Measurements from ENCODE around the gene CREG1. TPM values are rescaled to one million over a fixed set of nuclear protein-coding genes. Genes with fewer than 3 reads are reported as not detected.
A peak's percentile ranks its signal among the peaks of the same experiment; 100 is the strongest.

CREG1 gene
- 10 to 100 TPM; 10.8 to 13.2 TPM for total RNA-seq

- ATAC-seq (replicated peaks) = peak; percentile 99
- Mint-ChIP-seq H3K27me3 (no peaks in the 10 kb centered on the region), H3K27ac (no peak within 1 kb of the TSS), H3K36me3 (ENCODE audit: low read depth) (no peaks in the 10 kb centered on the region), H3K9me3 (no peaks in the 10 kb centered on the region), H3K4me3 (peak within 1 kb of the TSS; percentile 87), H3K4me1 (peaks cover 7% of the 10 kb centered on the region)
These were observed at the start of gene CREG1 for GRCh38 chr1:167553136-167554027. CREG1 (minus strand) TSS chr1:167553762.

- no peak for ATAC-seq (replicated peaks)
- H3K27me3 Mint-ChIP-seq = no peaks in the 10 kb centered on the region
- H3K27ac Mint-ChIP-seq = peak overlapping the region; percentile 75
These were observed 49.3 kb upstream of the CREG1 start for GRCh38 chr1:167602840-167603239.

GRCh38 chr1:167601442-167602383, 48.2 kb upstream of the CREG1 start:
- peak overlapping the region; percentile 85 for H3K27ac Mint-ChIP-seq
- H3K4me3 Mint-ChIP-seq = peak overlapping the region; percentile 72
- ATAC-seq (replicated peaks) = peak; percentile 23
- H3K4me1 Mint-ChIP-seq = peaks cover 31% of the 10 kb centered on the region
- no peaks in the 10 kb centered on the region for H3K27me3 Mint-ChIP-seq
- H3K9me3 Mint-ChIP-seq = peaks cover under 1% of the 10 kb centered on the region
- no peaks in the 10 kb centered on the region for H3K36me3 Mint-ChIP-seq (ENCODE audit: low read depth)

More at GRCh38 chr1:167602840-167603239, 49.3 kb upstream of the CREG1 start:
- Mint-ChIP-seq H3K36me3 (ENCODE audit: low read depth) (no peaks in the 10 kb centered on the region), H3K4me1 (peaks cover 31% of the 10 kb centered on the region), H3K9me3 (peaks cover 8% of the 10 kb centered on the region), H3K4me3 (peak overlapping the region; percentile 72)

- Mint-ChIP-seq H3K4me1 (peaks cover 31% of the 10 kb centered on the region), H3K4me3 (peak overlapping the region; percentile 72), H3K36me3 (ENCODE audit: low read depth) (no peaks in the 10 kb centered on the region), H3K27me3 (no peaks in the 10 kb centered on the region), H3K9me3 (no peaks in the 10 kb centered on the region), H3K27ac (peak overlapping the region; percentile 85)
- peak; percentile 84 for ATAC-seq (replicated peaks)
These were observed 46.5 kb upstream of the CREG1 start for GRCh38 chr1:167599957-167600581.

- peaks cover 2% of the 10 kb centered on the region for H3K4me1 Mint-ChIP-seq
- no peak overlapping the region for H3K27ac Mint-ChIP-seq
- no peaks in the 10 kb centered on the region for H3K27me3 Mint-ChIP-seq
- no peak overlapping the region for H3K4me3 Mint-ChIP-seq
- H3K9me3 Mint-ChIP-seq = no peaks in the 10 kb centered on the region
- no peaks in the 10 kb centered on the region for H3K36me3 Mint-ChIP-seq (ENCODE audit: low read depth)
- no peak for ATAC-seq (replicated peaks)
These were observed 41.3 kb upstream of the CREG1 start for GRCh38 chr1:167594822-167595221.

GRCh38 chr1:167593860-167594259, 40.3 kb upstream of the CREG1 start:
- no peaks in the 10 kb centered on the region for H3K27me3 Mint-ChIP-seq
- no peak overlapping the region for H3K27ac Mint-ChIP-seq
- no peaks in the 10 kb centered on the region for H3K36me3 Mint-ChIP-seq (ENCODE audit: low read depth)
- H3K4me3 Mint-ChIP-seq = no peak overlapping the region
- no peaks in the 10 kb centered on the region for H3K4me1 Mint-ChIP-seq
- ATAC-seq (replicated peaks) = no peak
- no peaks in the 10 kb centered on the region for H3K9me3 Mint-ChIP-seq

GRCh38 chr1:167592475-167592874, 38.9 kb upstream of the CREG1 start:
- ATAC-seq (replicated peaks) = no peak
- H3K4me1 Mint-ChIP-seq = no peaks in the 10 kb centered on the region
- H3K27me3 Mint-ChIP-seq = no peaks in the 10 kb centered on the region
- no peaks in the 10 kb centered on the region for H3K36me3 Mint-ChIP-seq (ENCODE audit: low read depth)
- H3K27ac Mint-ChIP-seq = no peak overlapping the region
- no peaks in the 10 kb centered on the region for H3K9me3 Mint-ChIP-seq
- H3K4me3 Mint-ChIP-seq = no peak overlapping the region

GRCh38 chr1:167588361-167588760, 34.8 kb upstream of the CREG1 start:
- H3K27me3 Mint-ChIP-seq = no peaks in the 10 kb centered on the region
- no peaks in the 10 kb centered on the region for H3K4me1 Mint-ChIP-seq
- ATAC-seq (replicated peaks) = no peak
- no peaks in the 10 kb centered on the region for H3K36me3 Mint-ChIP-seq (ENCODE audit: low read depth)
- H3K9me3 Mint-ChIP-seq = no peaks in the 10 kb centered on the region
- H3K27ac Mint-ChIP-seq = no peak overlapping the region
- no peak overlapping the region for H3K4me3 Mint-ChIP-seq

- H3K4me3 Mint-ChIP-seq = no peak overlapping the region
- no peaks in the 10 kb centered on the region for H3K36me3 Mint-ChIP-seq (ENCODE audit: low read depth)
- H3K27me3 Mint-ChIP-seq = no peaks in the 10 kb centered on the region
- no peaks in the 10 kb centered on the region for H3K4me1 Mint-ChIP-seq
- no peak for ATAC-seq (replicated peaks)
- no peak overlapping the region for H3K27ac Mint-ChIP-seq
- no peaks in the 10 kb centered on the region for H3K9me3 Mint-ChIP-seq
These were observed 34.3 kb upstream of the CREG1 start for GRCh38 chr1:167587872-167588271.

GRCh38 chr1:167587342-167587741, 33.8 kb upstream of the CREG1 start:
- ATAC-seq (replicated peaks) = no peak
- Mint-ChIP-seq H3K4me1 (no peaks in the 10 kb centered on the region), H3K27me3 (no peaks in the 10 kb centered on the region), H3K36me3 (ENCODE audit: low read depth) (no peaks in the 10 kb centered on the region), H3K4me3 (no peak overlapping the region), H3K27ac (no peak overlapping the region), H3K9me3 (no peaks in the 10 kb centered on the region)

- no peaks in the 10 kb centered on the region for H3K27me3 Mint-ChIP-seq
- H3K9me3 Mint-ChIP-seq = no peaks in the 10 kb centered on the region
- H3K4me1 Mint-ChIP-seq = no peaks in the 10 kb centered on the region
- H3K36me3 Mint-ChIP-seq (ENCODE audit: low read depth) = no peaks in the 10 kb centered on the region
- H3K27ac Mint-ChIP-seq = no peak overlapping the region
- ATAC-seq (replicated peaks) = no peak
- H3K4me3 Mint-ChIP-seq = no peak overlapping the region
These were observed 31.0 kb upstream of the CREG1 start for GRCh38 chr1:167584581-167584980.

- Mint-ChIP-seq H3K9me3 (no peaks in the 10 kb centered on the region), H3K4me3 (no peak overlapping the region), H3K4me1 (no peaks in the 10 kb centered on the region), H3K27ac (no peak overlapping the region), H3K36me3 (ENCODE audit: low read depth) (no peaks in the 10 kb centered on the region), H3K27me3 (no peaks in the 10 kb centered on the region)
- no peak for ATAC-seq (replicated peaks)
These were observed 29.2 kb upstream of the CREG1 start for GRCh38 chr1:167582722-167583121.

GRCh38 chr1:167582064-167582463, 28.5 kb upstream of the CREG1 start:
- no peaks in the 10 kb centered on the region for H3K27me3 Mint-ChIP-seq
- H3K9me3 Mint-ChIP-seq = no peaks in the 10 kb centered on the region
- no peaks in the 10 kb centered on the region for H3K4me1 Mint-ChIP-seq
- no peak overlapping the region for H3K27ac Mint-ChIP-seq
- ATAC-seq (replicated peaks) = no peak
- no peaks in the 10 kb centered on the region for H3K36me3 Mint-ChIP-seq (ENCODE audit: low read depth)
- no peak overlapping the region for H3K4me3 Mint-ChIP-seq

- Mint-ChIP-seq H3K27me3 (peaks cover 13% of the 10 kb centered on the region), H3K9me3 (no peaks in the 10 kb centered on the region), H3K4me3 (no peak overlapping the region), H3K36me3 (ENCODE audit: low read depth) (no peaks in the 10 kb centered on the region), H3K4me1 (no peaks in the 10 kb centered on the region), H3K27ac (no peak overlapping the region)
- ATAC-seq (replicated peaks) = no peak
These were observed 26.4 kb upstream of the CREG1 start for GRCh38 chr1:167579986-167580385.

All from activated T-helper 17 cell treated with anti-CD3 and anti-CD28 coated beads, Interleukin-2, amount 50 U/mL, for 72 hours (primary cell).